GM23338 (cell line): ENCODE results near the gene C4BPA. TPM values are rescaled to one million over a fixed set of nuclear protein-coding genes. Genes with fewer than 3 reads are reported as not detected.

ENCODE experiments used
- ATAC-seq: fragments of 200-7000 bp; cut with Tn5 transposase; 3 replicates; pipeline ENCODE4 v1.9.1; 2020
- DNase-seq: peaks from one replicate; pipeline ENCODE4 v3.0.0-alpha.2; 2015; ENCODE audit warnings: low spot score
- H2AFZ ChIP-seq: fragments of 200-600 bp; sonication (generic); 2 replicates; pipeline ENCODE4 v1.8.0; 2016; ENCODE audit warnings: antibody characterized with exemption, mild to moderate bottlenecking, moderate library complexity
- H3F3A ChIP-seq: fragments of 200-600 bp; sonication (generic); replicated peaks from 2 replicates; pipeline ENCODE4 v1.8.0; 2017; ENCODE audit warnings: antibody characterized with exemption, mixed run types, low read depth
- H3K27ac ChIP-seq: fragments of 200-600 bp; sonication (generic); 2 replicates; pipeline ENCODE4 v1.6.1; 2016; ENCODE audit warnings: low read depth
- H3K27me3 ChIP-seq: fragments of 200-600 bp; sonication (generic); 2 replicates; pipeline ENCODE4 v1.8.0; 2016; ENCODE audit warnings: mild to moderate bottlenecking, mixed run types, moderate library complexity; ENCODE audit not compliant: insufficient read depth
- H3K36me3 ChIP-seq: fragments of 200-600 bp; sonication (generic); 2 replicates; pipeline ENCODE4 v1.8.0; 2016; ENCODE audit warnings: mild to moderate bottlenecking; ENCODE audit not compliant: insufficient read depth
- H3K4me1 ChIP-seq: fragments of 200-600 bp; sonication (generic); 2 replicates; pipeline ENCODE4 v1.8.0; 2016; ENCODE audit warnings: mild to moderate bottlenecking, moderate library complexity; ENCODE audit not compliant: insufficient read depth
- H3K4me2 ChIP-seq: fragments of 200-600 bp; sonication (generic); 2 replicates; pipeline ENCODE4 v1.7.1; 2017; ENCODE audit warnings: mixed run types
- H3K4me3 ChIP-seq: fragments of 200-600 bp; sonication (generic); 2 replicates; pipeline ENCODE4 v1.6.1; 2016; ENCODE audit warnings: mixed run types
- H3K79me2 ChIP-seq: fragments of 200-600 bp; sonication (generic); replicated peaks from 2 replicates; pipeline ENCODE4 v1.8.0; 2017; ENCODE audit warnings: mild to moderate bottlenecking; ENCODE audit not compliant: insufficient read depth
- H3K9me2 ChIP-seq: fragments of 200-600 bp; sonication (generic); 2 replicates; pipeline ENCODE4 v1.8.0; 2017; ENCODE audit not compliant: insufficient read depth
- H4K20me1 ChIP-seq: fragments of 200-600 bp; sonication (generic); replicated peaks from 2 replicates; pipeline ENCODE4 v1.8.0; 2017; ENCODE audit warnings: mild to moderate bottlenecking; ENCODE audit not compliant: insufficient read depth
- H3K27ac Mint-ChIP-seq: 2 replicates; pipeline ENCODE4 v1.8.0; 2020; ENCODE audit warnings: inconsistent platforms, mild to moderate bottlenecking, moderate library complexity, mixed read lengths
- H3K27me3 Mint-ChIP-seq: 3 replicates; pipeline ENCODE4 v1.8.0; 2022; ENCODE audit warnings: low read depth, mild to moderate bottlenecking, moderate library complexity, mixed read lengths, inconsistent platforms; ENCODE audit not compliant: insufficient read depth, poor library complexity
- H3K36me3 Mint-ChIP-seq: 3 replicates; pipeline ENCODE4 v1.8.0; 2021; ENCODE audit warnings: low read depth, mild to moderate bottlenecking, inconsistent platforms, moderate library complexity, mixed read lengths
- H3K4me1 Mint-ChIP-seq: 3 replicates; pipeline ENCODE4 v1.8.0; 2020; ENCODE audit warnings: mild to moderate bottlenecking, inconsistent platforms, mixed read lengths
- H3K4me3 Mint-ChIP-seq: 3 replicates; pipeline ENCODE4 v1.8.0; 2021; ENCODE audit warnings: moderate library complexity, mild to moderate bottlenecking, inconsistent platforms, mixed read lengths
- H3K9me3 Mint-ChIP-seq: 3 replicates; pipeline ENCODE4 v1.8.0; 2020; ENCODE audit warnings: moderate library complexity, mild to moderate bottlenecking, inconsistent platforms, mixed read lengths
- CREB1 ChIP-seq: fragments of 250-450 bp; sonication (Bioruptor Pico); IDR thresholded peaks from 2 replicates; pipeline ENCODE4 v1.5.0; 2020; ENCODE audit warnings: low read depth, mild to moderate bottlenecking, moderate library complexity
- EZH2 ChIP-seq: fragments of 200-600 bp; sonication (generic); IDR thresholded peaks from one replicate; pipeline ENCODE4 v1.8.0; 2017; ENCODE audit warnings: antibody characterized with exemption, mild to moderate bottlenecking, low read depth; ENCODE audit not compliant: unreplicated experiment
- EZH2phosphoT487 ChIP-seq: fragments of 200-600 bp; sonication (generic); IDR thresholded peaks from one replicate; pipeline ENCODE4 v1.8.1; 2018; ENCODE audit warnings: antibody characterized with exemption; ENCODE audit not compliant: unreplicated experiment
- NANOG ChIP-seq: IDR thresholded peaks from 2 replicates; pipeline ENCODE4 v1.6.1; 2016; ENCODE audit warnings: antibody characterized with exemption, borderline replicate concordance
- POLR2AphosphoS5 ChIP-seq: IDR thresholded peaks from 2 replicates; pipeline ENCODE4 v1.6.1; 2016; ENCODE audit warnings: antibody characterized with exemption, low read depth
- STAT1 ChIP-seq: IDR thresholded peaks from one replicate; pipeline ENCODE4 v1.6.1; 2016; ENCODE audit warnings: antibody characterized with exemption; ENCODE audit not compliant: unreplicated experiment
- ZNF114 ChIP-seq: fragments of 250-450 bp; sonication (Bioruptor Pico); IDR thresholded peaks from 2 replicates; pipeline ENCODE4 v1.5.0; 2020; ENCODE audit warnings: mild to moderate bottlenecking, moderate library complexity
- ZNF331 ChIP-seq: fragments of 250-450 bp; sonication (Bioruptor Pico); IDR thresholded peaks from 2 replicates; pipeline ENCODE4 v1.5.0; 2020; ENCODE audit warnings: low read depth, mild to moderate bottlenecking, moderate library complexity
- polyA plus RNA-seq: library from polyadenylated mRNA; unstranded; fragments of >200 nt; fragmentation: Nextera tagmentation; extraction: Ambion mirVana; gene quantifications from 2 replicates; pipeline ENCODE4 v1.2.1, GENCODE V29; 2016
- total RNA-seq: library from RNA; depleted of rRNA; stranded (reverse); fragments of >200 nt; shearing (Covaris generic); gene quantifications from 2 replicates; pipeline ENCODE4 v1.2.3, GENCODE V29; 2014
- TF ChIP-seq, protein P1 (sequence below): fragments of 250-450 bp; sonication (Bioruptor Pico); IDR thresholded peaks from 2 replicates; pipeline ENCODE4 v1.5.0; 2020; ENCODE audit warnings: mild to moderate bottlenecking, moderate library complexity
- TF ChIP-seq, protein P2 (sequence below), 2 experiments: fragments of 200-600 bp in 1 of 2; sonication (generic) in 1 of 2; conservative IDR thresholded peaks; 2 replicates each; pipeline versions ENCODE4 v1.5.1 to v1.6.1; 2016 to 2017; ENCODE audit warnings: antibody characterized with exemption in 2 of 2, low read depth in 2 of 2, mild to moderate bottlenecking in 2 of 2, moderate library complexity in 1 of 2
- TF ChIP-seq, protein P3 (sequence below): IDR thresholded peaks from 2 replicates; pipeline ENCODE4 v1.6.1; 2016; ENCODE audit warnings: antibody characterized with exemption
- TF ChIP-seq, protein P4 (sequence below): IDR thresholded peaks from one replicate; pipeline ENCODE4 v1.6.1; 2018; ENCODE audit warnings: antibody characterized with exemption; ENCODE audit not compliant: unreplicated experiment

C4BPA gene
- total and polyA plus RNA-seq, 2 experiments from 2014 or later, result not detected

DNA sequence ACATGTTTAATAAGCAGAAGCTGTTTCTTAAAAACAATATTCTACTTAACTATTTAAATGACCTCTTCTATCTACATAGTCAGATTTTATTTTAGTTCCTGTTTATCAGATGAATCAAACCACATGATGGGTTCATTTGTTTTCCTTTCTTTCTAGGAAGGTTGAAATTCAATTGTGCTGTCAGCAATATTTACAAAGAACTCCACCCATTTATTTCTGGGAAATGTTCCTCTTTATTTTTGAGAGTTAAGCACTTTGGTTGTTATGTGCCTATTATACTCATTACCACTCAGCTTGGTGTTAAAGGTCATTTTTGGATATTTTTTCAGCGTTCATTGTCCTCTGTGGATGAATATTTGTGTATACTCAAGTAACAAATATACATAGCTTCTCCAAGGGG is 84.9 kb downstream of the C4BPA start:
- no peak overlapping the region for H3K4me3 Mint-ChIP-seq

More for the DNA sequence above, 84.9 kb downstream of the C4BPA start:
- no peak for ATAC-seq
- Histone ChIP-seq H3K27me3 (no peaks in the 10 kb centered on the region), H3K4me2 (no peak overlapping the region), H3K27ac (no peak overlapping the region), H3F3A (no peaks in the 10 kb centered on the region), H3K9me2 (no peaks in the 10 kb centered on the region; the same call in 1 of the 2 replicates), H3K36me3 (no peaks in the 10 kb centered on the region), H3K4me3 (no peak overlapping the region), H3K79me2 (no peaks in the 10 kb centered on the region), H3K4me1 (no peaks in the 10 kb centered on the region), H2AFZ (no peak overlapping the region), H4K20me1 (no peaks in the 10 kb centered on the region)
- Mint-ChIP-seq H3K4me1 (no peaks in the 10 kb centered on the region), H3K9me3 (no peaks in the 10 kb centered on the region), H3K36me3 (no peaks in the 10 kb centered on the region), H3K27ac (no peak overlapping the region), H3K27me3 (peaks cover 2% of the 10 kb centered on the region)
- no peak for TF ChIP-seq STAT1
- TF ChIP-seq EZH2, result no peak
- TF ChIP-seq, protein P1, sequence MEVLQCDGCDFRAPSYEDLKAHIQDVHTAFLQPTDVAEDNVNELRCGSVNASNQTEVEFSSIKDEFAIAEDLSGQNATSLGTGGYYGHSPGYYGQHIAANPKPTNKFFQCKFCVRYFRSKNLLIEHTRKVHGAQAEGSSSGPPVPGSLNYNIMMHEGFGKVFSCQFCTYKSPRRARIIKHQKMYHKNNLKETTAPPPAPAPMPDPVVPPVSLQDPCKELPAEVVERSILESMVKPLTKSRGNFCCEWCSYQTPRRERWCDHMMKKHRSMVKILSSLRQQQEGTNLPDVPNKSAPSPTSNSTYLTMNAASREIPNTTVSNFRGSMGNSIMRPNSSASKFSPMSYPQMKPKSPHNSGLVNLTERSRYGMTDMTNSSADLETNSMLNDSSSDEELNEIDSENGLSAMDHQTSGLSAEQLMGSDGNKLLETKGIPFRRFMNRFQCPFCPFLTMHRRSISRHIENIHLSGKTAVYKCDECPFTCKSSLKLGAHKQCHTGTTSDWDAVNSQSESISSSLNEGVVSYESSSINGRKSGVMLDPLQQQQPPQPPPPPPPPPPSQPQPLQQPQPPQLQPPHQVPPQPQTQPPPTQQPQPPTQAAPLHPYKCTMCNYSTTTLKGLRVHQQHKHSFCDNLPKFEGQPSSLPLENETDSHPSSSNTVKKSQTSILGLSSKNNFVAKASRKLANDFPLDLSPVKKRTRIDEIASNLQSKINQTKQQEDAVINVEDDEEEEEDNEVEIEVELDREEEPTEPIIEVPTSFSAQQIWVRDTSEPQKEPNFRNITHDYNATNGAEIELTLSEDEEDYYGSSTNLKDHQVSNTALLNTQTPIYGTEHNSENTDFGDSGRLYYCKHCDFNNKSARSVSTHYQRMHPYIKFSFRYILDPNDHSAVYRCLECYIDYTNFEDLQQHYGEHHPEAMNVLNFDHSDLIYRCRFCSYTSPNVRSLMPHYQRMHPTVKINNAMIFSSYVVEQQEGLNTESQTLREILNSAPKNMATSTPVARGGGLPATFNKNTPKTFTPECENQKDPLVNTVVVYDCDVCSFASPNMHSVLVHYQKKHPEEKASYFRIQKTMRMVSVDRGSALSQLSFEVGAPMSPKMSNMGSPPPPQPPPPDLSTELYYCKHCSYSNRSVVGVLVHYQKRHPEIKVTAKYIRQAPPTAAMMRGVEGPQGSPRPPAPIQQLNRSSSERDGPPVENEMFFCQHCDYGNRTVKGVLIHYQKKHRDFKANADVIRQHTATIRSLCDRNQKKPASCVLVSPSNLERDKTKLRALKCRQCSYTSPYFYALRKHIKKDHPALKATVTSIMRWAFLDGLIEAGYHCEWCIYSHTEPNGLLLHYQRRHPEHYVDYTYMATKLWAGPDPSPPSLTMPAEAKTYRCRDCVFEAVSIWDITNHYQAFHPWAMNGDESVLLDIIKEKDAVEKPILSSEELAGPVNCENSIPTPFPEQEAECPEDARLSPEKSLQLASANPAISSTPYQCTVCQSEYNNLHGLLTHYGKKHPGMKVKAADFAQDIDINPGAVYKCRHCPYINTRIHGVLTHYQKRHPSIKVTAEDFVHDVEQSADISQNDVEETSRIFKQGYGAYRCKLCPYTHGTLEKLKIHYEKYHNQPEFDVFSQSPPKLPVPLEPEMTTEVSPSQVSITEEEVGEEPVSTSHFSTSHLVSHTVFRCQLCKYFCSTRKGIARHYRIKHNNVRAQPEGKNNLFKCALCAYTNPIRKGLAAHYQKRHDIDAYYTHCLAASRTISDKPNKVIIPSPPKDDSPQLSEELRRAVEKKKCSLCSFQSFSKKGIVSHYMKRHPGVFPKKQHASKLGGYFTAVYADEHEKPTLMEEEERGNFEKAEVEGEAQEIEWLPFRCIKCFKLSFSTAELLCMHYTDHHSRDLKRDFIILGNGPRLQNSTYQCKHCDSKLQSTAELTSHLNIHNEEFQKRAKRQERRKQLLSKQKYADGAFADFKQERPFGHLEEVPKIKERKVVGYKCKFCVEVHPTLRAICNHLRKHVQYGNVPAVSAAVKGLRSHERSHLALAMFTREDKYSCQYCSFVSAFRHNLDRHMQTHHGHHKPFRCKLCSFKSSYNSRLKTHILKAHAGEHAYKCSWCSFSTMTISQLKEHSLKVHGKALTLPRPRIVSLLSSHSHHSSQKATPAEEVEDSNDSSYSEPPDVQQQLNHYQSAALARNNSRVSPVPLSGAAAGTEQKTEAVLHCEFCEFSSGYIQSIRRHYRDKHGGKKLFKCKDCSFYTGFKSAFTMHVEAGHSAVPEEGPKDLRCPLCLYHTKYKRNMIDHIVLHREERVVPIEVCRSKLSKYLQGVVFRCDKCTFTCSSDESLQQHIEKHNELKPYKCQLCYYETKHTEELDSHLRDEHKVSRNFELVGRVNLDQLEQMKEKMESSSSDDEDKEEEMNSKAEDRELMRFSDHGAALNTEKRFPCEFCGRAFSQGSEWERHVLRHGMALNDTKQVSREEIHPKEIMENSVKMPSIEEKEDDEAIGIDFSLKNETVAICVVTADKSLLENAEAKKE (CRISPR knock-in tag), result no peak
- TF ChIP-seq, protein P2, sequence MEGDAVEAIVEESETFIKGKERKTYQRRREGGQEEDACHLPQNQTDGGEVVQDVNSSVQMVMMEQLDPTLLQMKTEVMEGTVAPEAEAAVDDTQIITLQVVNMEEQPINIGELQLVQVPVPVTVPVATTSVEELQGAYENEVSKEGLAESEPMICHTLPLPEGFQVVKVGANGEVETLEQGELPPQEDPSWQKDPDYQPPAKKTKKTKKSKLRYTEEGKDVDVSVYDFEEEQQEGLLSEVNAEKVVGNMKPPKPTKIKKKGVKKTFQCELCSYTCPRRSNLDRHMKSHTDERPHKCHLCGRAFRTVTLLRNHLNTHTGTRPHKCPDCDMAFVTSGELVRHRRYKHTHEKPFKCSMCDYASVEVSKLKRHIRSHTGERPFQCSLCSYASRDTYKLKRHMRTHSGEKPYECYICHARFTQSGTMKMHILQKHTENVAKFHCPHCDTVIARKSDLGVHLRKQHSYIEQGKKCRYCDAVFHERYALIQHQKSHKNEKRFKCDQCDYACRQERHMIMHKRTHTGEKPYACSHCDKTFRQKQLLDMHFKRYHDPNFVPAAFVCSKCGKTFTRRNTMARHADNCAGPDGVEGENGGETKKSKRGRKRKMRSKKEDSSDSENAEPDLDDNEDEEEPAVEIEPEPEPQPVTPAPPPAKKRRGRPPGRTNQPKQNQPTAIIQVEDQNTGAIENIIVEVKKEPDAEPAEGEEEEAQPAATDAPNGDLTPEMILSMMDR (conservative IDR thresholded peaks at IDR 0.05; ENCODE audit: low read depth in 2 of 2), result no peak
- TF ChIP-seq NANOG, result no peak
- no peak for TF ChIP-seq ZNF331 (CRISPR knock-in tag)
- TF ChIP-seq CREB1, result no peak
- TF ChIP-seq EZH2phosphoT487, result no peak
- TF ChIP-seq, protein P3, sequence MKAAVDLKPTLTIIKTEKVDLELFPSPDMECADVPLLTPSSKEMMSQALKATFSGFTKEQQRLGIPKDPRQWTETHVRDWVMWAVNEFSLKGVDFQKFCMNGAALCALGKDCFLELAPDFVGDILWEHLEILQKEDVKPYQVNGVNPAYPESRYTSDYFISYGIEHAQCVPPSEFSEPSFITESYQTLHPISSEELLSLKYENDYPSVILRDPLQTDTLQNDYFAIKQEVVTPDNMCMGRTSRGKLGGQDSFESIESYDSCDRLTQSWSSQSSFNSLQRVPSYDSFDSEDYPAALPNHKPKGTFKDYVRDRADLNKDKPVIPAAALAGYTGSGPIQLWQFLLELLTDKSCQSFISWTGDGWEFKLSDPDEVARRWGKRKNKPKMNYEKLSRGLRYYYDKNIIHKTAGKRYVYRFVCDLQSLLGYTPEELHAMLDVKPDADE, result no peak
- TF ChIP-seq ZNF114 (CRISPR knock-in tag), result no peak
- TF ChIP-seq, protein P4, sequence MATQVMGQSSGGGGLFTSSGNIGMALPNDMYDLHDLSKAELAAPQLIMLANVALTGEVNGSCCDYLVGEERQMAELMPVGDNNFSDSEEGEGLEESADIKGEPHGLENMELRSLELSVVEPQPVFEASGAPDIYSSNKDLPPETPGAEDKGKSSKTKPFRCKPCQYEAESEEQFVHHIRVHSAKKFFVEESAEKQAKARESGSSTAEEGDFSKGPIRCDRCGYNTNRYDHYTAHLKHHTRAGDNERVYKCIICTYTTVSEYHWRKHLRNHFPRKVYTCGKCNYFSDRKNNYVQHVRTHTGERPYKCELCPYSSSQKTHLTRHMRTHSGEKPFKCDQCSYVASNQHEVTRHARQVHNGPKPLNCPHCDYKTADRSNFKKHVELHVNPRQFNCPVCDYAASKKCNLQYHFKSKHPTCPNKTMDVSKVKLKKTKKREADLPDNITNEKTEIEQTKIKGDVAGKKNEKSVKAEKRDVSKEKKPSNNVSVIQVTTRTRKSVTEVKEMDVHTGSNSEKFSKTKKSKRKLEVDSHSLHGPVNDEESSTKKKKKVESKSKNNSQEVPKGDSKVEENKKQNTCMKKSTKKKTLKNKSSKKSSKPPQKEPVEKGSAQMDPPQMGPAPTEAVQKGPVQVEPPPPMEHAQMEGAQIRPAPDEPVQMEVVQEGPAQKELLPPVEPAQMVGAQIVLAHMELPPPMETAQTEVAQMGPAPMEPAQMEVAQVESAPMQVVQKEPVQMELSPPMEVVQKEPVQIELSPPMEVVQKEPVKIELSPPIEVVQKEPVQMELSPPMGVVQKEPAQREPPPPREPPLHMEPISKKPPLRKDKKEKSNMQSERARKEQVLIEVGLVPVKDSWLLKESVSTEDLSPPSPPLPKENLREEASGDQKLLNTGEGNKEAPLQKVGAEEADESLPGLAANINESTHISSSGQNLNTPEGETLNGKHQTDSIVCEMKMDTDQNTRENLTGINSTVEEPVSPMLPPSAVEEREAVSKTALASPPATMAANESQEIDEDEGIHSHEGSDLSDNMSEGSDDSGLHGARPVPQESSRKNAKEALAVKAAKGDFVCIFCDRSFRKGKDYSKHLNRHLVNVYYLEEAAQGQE, result no peak
- no peak for TF ChIP-seq POLR2AphosphoS5
- DNase-seq, result no peak
